M059J (cell line): ENCODE data around the gene GNB3. TPM values are rescaled to one million over a fixed set of nuclear protein-coding genes. Genes with fewer than 3 reads are reported as not detected.
"Not testable (repeated sequence)": the region's sequence is repeated elsewhere in the genome, so short reads cannot be mapped to it uniquely, and the experiment has no call there.

ENCODE experiments used
- DNase-seq: peaks from one replicate; pipeline ENCODE4 v3.0.0-alpha.2; 2012; ENCODE audit warnings: low read depth
- total RNA-seq: library from RNA; depleted of rRNA; stranded (reverse); fragments of >200 nt; shearing (Covaris generic); gene quantifications from 2 replicates; pipeline ENCODE4 v1.2.3, GENCODE V29; 2014

Gene GNB3
- total RNA-seq, 1 experiment from 2014 or later, result 0.57 TPM

- DNase-seq, result no peak
These were observed 19.4 kb downstream of the GNB3 start for GRCh38 chr12:6860116-6860515.

GRCh38 chr12:6860942-6861341 is 20.2 kb downstream of the GNB3 start:
- DNase-seq, result no peak

- no peak for DNase-seq
These were observed 20.7 kb downstream of the GNB3 start for GRCh38 chr12:6861391-6861790.

- DNase-seq, result no peak
These were observed 22.3 kb downstream of the GNB3 start for GRCh38 chr12:6863033-6863432.

GRCh38 chr12:6863586-6864321 is 23.0 kb downstream of the GNB3 start:
- no peak for DNase-seq

- not testable (repeated sequence) for DNase-seq
These were observed 24.6 kb downstream of the GNB3 start for GRCh38 chr12:6865307-6865706.

- no peak for DNase-seq
These were observed 25.6 kb downstream of the GNB3 start for GRCh38 chr12:6866163-6866919.

- peak; percentile 47 for DNase-seq
These were observed 26.2 kb downstream of the GNB3 start for GRCh38 chr12:6866920-6867412.

GRCh38 chr12:6867413-6868210 is 26.9 kb downstream of the GNB3 start, which contains the start of gene TPI1:
Gene TPI1, plus strand, starts transcription at chr12:6867531. Its CDS starts 36 bp downstream, at chr12:6867567.
- DNase-seq, result peak; percentile 62

- DNase-seq, result no peak
These were observed 27.7 kb downstream of the GNB3 start for GRCh38 chr12:6868211-6869048.

- peak; percentile 70 for DNase-seq
These were observed 28.6 kb downstream of the GNB3 start for GRCh38 chr12:6869049-6870021.

GRCh38 chr12:6870304-6870703 is 29.6 kb downstream of the GNB3 start:
- peak; percentile 21 for DNase-seq

GRCh38 chr12:6871052-6871957 is 30.6 kb downstream of the GNB3 start:
- DNase-seq, result peak; percentile 78

- DNase-seq, result peak; percentile 73
These were observed 31.6 kb downstream of the GNB3 start for GRCh38 chr12:6872073-6873048.

- DNase-seq, result peak; percentile 93
These were observed 32.6 kb downstream of the GNB3 start, which contains the start of gene SPSB2 for GRCh38 chr12:6873094-6874014. Gene SPSB2, minus strand, starts transcription at chr12:6873303. Its CDS starts 402 bp downstream, at chr12:6872901.

GRCh38 chr12:6874015-6874368 is 33.3 kb downstream of the GNB3 start:
- not testable (repeated sequence) for DNase-seq
